Embryonic facial prominence (tissue), 1 donor: Measurements from ENCODE around the gene MBP.

Experiments used
- DNase-seq: peaks from one replicate; pipeline ENCODE4 v3.0.0-alpha.2; 2016; ENCODE audit errors: extremely low spot score

The MBP gene

GRCh38 chr18:77065221-77065981 is 67.2 kb downstream of the MBP start:
- DNase-seq, result no peak

GRCh38 chr18:77063260-77063659 is 69.3 kb downstream of the MBP start:
- DNase-seq, result no peak

GRCh38 chr18:77062518-77063003 is 70.0 kb downstream of the MBP start:
- no peak for DNase-seq

DNA sequence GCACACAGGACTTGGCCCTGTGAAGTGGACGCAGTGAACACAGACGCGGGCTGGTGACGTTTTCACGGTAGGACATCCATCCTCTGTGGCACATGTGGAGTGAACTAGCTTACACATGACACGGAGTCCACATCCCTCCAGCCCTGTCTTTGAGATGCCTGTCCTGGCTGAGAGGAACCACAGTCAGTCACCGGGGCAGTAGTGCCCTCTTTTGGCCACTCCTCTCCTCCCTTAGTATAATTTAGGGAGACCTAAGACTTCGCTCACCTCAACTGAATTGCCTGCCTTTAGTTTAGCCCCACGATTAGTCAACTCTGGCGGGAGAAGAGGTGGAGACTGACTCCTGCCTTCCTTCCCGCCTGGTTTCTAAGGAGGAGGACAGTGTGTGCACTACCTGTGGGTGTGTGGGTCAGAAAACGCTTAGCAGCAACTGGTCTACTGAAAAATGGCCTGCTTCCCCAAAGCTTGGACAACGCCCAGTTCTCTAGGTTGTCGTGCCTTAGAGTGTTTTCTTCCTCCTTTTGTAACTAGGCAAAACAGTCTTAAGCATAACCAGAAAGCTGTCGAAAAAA is 70.6 kb downstream of the MBP start:
- no peak for DNase-seq

- no peak for DNase-seq
These were observed 71.2 kb downstream of the MBP start for GRCh38 chr18:77061281-77061945.

DNA sequence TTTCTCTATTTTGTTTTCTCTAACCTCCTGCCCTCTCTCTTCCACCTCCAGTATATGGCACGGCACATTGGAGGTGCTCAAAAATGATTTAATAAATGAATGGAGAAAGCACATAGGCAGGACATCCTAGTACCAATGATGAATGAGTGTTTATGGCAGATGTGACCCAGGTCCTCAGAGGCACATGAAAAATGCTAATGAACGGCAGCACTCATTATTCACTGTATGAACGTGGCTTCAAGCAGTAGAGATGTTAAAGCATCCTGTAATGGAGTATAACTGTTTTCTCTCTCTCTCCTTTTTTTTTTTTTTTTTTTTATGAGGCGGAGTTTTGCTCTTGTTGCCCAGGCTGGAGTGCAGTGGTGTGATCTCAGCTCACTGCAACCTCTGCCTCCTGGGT is 72.4 kb downstream of the MBP start:
- DNase-seq, result no peak

DNA sequence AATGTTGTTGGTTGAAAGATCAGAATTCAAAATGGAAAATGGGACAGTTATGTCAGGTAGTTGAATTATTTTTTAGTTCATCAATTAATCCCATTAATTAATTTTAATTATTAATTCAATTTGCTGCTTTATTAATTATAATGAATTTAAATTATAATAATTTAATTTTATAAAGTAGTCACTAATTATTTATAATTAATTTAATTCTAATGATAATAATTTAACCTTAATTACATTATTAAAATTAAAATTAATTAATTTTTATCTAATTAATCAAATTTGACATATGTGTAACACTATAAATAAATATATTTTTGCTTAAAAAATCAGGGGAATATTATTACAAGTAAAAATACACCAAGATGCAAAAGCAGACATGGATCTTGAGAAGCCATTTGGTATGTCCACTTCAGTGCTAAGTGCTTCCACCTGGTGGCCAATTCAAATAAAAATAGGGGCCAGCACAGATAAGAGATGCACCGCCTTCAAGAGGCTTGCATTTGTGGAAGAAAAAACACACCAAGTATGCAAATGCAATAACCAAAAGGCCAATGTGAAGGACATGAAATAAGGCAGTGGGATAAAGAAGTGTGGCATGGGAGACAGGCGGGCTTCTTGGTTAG is 73.2 kb downstream of the MBP start:
- no peak for DNase-seq

DNA sequence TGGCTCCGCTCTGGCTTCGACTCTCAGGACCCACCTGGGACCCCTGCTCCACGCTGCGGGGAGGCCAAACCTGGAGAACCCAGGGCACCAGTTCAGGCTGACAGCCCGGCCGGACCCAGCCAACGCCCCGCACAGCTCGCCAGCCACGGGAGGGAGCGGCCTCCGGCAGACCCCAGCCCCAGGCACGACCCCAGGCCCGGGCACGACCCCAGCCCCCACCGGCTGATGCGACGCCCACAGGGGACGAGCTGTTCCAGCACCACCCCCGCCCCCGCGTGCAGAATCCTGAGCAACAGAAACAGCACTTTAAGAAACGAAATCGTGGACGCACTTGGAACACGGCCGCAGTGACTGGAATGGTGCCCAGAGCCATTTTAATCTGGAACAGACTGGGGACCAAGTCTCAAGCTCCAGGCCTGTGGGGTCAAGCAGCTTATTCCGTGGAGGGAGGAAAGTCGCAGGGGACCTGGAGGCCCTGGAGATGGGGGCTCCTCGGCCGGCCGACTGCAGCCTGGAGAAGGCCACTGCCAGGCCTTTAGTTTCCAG is 74.2 kb downstream of the MBP start:
- no peak for DNase-seq

- no peak for DNase-seq
These were observed 75.6 kb downstream of the MBP start for GRCh38 chr18:77057006-77057395.

DNA sequence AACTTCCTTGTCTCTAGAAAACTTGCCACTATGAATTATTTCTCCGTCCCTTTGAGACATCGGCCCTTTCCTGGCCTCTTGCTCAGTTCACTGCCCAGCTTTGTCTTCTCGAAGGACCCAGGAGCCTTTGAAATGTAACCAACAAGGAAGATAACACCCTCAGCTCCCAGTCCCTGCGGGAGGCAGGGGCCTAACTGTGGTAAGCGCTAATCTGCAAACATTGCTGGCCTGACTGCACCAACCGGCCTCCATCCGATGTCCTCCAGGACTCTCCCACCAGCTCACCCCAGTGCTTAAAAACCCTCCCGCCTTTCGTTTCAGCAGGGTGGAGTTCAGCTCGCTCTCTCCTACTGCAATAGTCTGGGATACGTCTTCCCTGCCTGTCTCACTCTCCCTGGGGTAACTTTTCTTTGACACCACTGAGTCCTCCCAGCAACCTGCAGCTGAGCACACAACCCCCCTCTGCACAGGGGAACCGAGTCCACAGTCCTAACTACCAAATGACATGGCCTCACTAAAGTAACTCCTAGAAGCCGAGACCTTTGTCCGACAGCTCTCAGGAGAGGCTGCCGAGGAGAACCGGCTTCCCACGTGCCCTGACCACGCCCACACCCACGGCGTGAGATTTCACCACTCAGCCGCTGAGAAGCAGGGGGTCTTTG is 76.1 kb downstream of the MBP start:
- DNase-seq, result no peak

DNA sequence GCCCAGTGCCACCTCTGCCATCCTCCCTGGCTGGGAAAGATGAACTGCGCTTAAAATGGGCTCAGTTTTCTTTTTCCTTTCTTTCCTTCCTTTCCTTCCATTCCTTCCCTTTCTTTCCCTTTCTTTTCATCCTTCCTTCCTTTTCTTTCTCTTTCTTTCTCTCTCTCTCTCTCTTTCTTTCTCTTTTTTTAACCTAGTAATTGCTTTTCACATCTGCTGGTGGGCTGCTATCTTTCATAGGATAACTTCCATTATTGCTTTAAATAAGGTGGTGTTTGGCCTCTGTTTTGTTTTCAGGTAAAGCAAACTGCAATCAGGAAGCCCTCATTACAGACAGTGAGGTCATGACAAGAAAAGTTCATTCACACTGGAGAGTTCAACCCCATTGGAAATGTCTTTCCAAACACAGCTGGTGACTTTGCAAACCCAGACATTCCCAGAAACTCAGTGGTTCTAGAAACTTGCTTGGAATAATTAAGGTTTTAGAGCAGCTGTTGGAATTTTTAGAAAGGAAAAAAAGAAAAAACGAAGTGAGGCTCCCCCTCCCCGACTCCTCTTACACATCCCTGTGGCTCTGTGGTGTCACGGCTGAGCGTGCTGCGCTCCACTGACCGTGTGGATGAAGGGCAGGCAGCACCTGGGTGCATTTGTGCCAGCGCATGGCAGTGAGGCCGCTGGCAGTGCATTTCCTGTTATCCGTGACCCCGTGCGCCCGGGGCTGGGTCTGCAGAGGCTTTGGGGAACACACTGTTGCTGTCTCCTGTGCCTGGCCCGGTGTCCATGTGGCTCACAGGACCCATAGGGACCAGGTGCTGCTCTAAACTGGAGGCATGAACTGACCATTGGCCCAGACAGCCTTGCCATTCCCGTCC is 76.9 kb downstream of the MBP start:
- DNase-seq, result no peak

- no peak for DNase-seq
These were observed 77.8 kb downstream of the MBP start for GRCh38 chr18:77054606-77055428.

- DNase-seq, result no peak
These were observed 78.3 kb downstream of the MBP start for GRCh38 chr18:77054288-77054605.

DNA sequence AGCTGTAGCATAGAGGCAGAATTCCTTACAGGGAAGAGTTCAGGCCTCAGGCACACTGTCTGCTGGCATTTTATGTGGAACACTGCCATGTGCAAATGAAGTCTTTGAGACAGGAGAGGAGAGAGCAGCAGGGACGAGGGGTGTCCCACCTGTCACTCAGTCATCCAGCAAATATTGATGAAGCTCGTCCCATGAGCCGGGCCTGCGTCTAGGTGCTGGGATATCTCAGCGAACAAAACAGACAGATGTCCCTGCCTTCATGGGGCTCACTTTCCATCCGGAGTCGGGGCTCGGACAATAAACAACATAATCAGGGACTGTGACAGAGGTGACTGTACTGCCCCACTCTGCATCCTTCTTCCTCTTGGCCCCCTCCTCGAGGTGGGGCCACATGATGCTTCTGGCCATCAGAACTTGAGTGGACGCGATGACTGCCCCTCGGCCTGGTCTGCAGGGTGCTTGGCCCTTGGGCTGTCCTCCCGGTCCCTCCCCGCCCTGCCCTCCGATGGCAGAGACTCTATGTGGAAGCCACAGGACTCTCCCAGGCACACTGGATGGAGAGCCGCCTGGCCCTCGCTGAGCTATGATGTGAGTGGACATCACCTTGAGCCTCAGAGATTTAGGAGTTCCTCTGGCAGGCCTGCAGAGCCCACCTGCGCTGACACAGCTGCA is 78.8 kb downstream of the MBP start:
- DNase-seq, result no peak

GRCh38 chr18:77052983-77053309 is 79.6 kb downstream of the MBP start:
- no peak for DNase-seq

GRCh38 chr18:77052297-77052982 is 80.1 kb downstream of the MBP start:
- DNase-seq, result no peak

GRCh38 chr18:77051581-77052296 is 80.8 kb downstream of the MBP start:
- DNase-seq, result no peak

DNA sequence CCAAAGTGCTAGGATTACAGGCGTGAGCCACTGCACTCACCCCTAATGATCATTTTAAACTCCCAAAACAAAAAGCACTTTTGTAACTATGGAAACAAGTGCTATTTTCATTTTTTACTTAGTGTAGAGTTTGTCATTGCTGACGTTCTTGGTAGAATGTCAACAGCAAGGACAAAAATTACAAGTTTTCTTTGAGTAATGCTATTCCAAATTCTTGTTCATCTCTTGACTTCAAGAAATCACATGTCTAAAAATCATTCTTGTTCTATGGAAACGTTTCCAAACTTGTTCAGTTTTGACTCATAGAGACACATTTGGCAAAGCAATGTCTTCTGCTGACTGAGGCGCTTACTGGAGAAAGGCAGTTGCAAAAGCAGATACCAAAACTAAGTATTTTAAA is 82.6 kb downstream of the MBP start:
- no peak for DNase-seq
